Left forelimb (tissue), 1 donor: ENCODE data around the gene CNTN5.

ENCODE experiments used
- DNase-seq: peaks from one replicate; pipeline ENCODE4 v3.0.0-alpha.2; 2018; ENCODE audit warnings: low spot score

The CNTN5 gene

GRCh38 chr11:99630629-99631028 is 609.9 kb downstream of the CNTN5 start:
- no peak for DNase-seq

- DNase-seq = no peak
Measured at GRCh38 chr11:99631618-99632017, 610.9 kb downstream of the CNTN5 start.

GRCh38 chr11:99632969-99633368 is 612.2 kb downstream of the CNTN5 start:
- DNase-seq = no peak

- DNase-seq = no peak
Measured at GRCh38 chr11:99634581-99634980, 613.8 kb downstream of the CNTN5 start.

- DNase-seq = no peak
Measured at GRCh38 chr11:99638073-99638553, 617.4 kb downstream of the CNTN5 start.

- no peak for DNase-seq
Measured at GRCh38 chr11:99640671-99641070, 619.9 kb downstream of the CNTN5 start.

- DNase-seq = no peak
Measured at GRCh38 chr11:99645934-99646333, 625.2 kb downstream of the CNTN5 start.

GRCh38 chr11:99670067-99670676 is 649.4 kb downstream of the CNTN5 start:
- no peak for DNase-seq

- no peak for DNase-seq
Measured at GRCh38 chr11:99671808-99672409, 651.2 kb downstream of the CNTN5 start.

GRCh38 chr11:99676292-99676691 is 655.5 kb downstream of the CNTN5 start:
- no peak for DNase-seq

GRCh38 chr11:99682171-99682570 is 661.4 kb downstream of the CNTN5 start:
- DNase-seq = no peak

- no peak for DNase-seq
Measured at GRCh38 chr11:99682646-99683045, 661.9 kb downstream of the CNTN5 start.

- no peak for DNase-seq
Measured at GRCh38 chr11:99683933-99684332, 663.2 kb downstream of the CNTN5 start.

- DNase-seq = no peak
Measured at GRCh38 chr11:99686838-99687237, 666.1 kb downstream of the CNTN5 start.

- no peak for DNase-seq
Measured at GRCh38 chr11:99687320-99687719, 666.6 kb downstream of the CNTN5 start.

- no peak for DNase-seq
Measured at GRCh38 chr11:99693941-99694492, 673.3 kb downstream of the CNTN5 start.

- no peak for DNase-seq
Measured at GRCh38 chr11:99695106-99695505, 674.4 kb downstream of the CNTN5 start.

GRCh38 chr11:99706848-99707247 is 686.1 kb downstream of the CNTN5 start:
- no peak for DNase-seq

- DNase-seq = no peak
Measured at GRCh38 chr11:99708928-99709672, 688.4 kb downstream of the CNTN5 start.

GRCh38 chr11:99716302-99716701 is 695.6 kb downstream of the CNTN5 start:
- DNase-seq = no peak

GRCh38 chr11:99718291-99718690 is 697.5 kb downstream of the CNTN5 start:
- DNase-seq = no peak

GRCh38 chr11:99739464-99740089 is 718.8 kb downstream of the CNTN5 start:
- no peak for DNase-seq
